Hepatocyte (in vitro differentiated cells): Measurements from ENCODE around the gene ESR1. TPM values are rescaled to one million over a fixed set of nuclear protein-coding genes. Genes with fewer than 3 reads are reported as not detected.

ENCODE experiments used
- DNase-seq: peaks from one replicate; pipeline ENCODE4 v3.0.0-alpha.2; 2016; ENCODE audit warnings: low spot score
- H2AFZ ChIP-seq: fragments of 200-600 bp; sonication (generic); 2 replicates; pipeline ENCODE4 v1.6.0; 2016; ENCODE audit warnings: antibody characterized with exemption, mild to moderate bottlenecking
- H3K27ac ChIP-seq: fragments of 200-600 bp; sonication (generic); 2 replicates; pipeline ENCODE4 v1.5.1; 2016; ENCODE audit warnings: mild to moderate bottlenecking
- H3K27me3 ChIP-seq: fragments of 200-600 bp; sonication (generic); 2 replicates; pipeline ENCODE4 v1.6.1; 2016
- H3K36me3 ChIP-seq: fragments of 200-600 bp; sonication (generic); replicated peaks from 2 replicates; pipeline ENCODE4 v1.5.1; 2016; ENCODE audit warnings: low read depth; ENCODE audit not compliant: insufficient read depth
- H3K4me1 ChIP-seq: fragments of 200-600 bp; sonication (generic); 2 replicates; pipeline ENCODE4 v1.5.1; 2016; ENCODE audit warnings: mild to moderate bottlenecking, moderate library complexity; ENCODE audit not compliant: insufficient read depth
- H3K4me2 ChIP-seq: fragments of 200-600 bp; sonication (generic); 2 replicates; pipeline ENCODE4 v1.6.0; 2016
- H3K4me3 ChIP-seq: fragments of 200-600 bp; sonication (generic); 2 replicates; pipeline ENCODE4 v1.5.1; 2016; ENCODE audit warnings: mild to moderate bottlenecking
- H3K79me2 ChIP-seq: fragments of 200-600 bp; sonication (generic); 2 replicates; pipeline ENCODE4 v1.6.0; 2017; ENCODE audit warnings: mild to moderate bottlenecking
- H3K9me2 ChIP-seq: fragments of 200-600 bp; sonication (generic); replicated peaks from 2 replicates; pipeline ENCODE4 v1.6.0; 2017; ENCODE audit warnings: mild to moderate bottlenecking; ENCODE audit not compliant: insufficient read depth
- H3K9me3 ChIP-seq: fragments of 200-600 bp; sonication (generic); 2 replicates; pipeline ENCODE4 v1.5.1; 2016; ENCODE audit warnings: low read depth, mild to moderate bottlenecking
- H4K20me1 ChIP-seq: fragments of 200-600 bp; sonication (generic); 2 replicates; pipeline ENCODE4 v1.6.0; 2016; ENCODE audit warnings: mild to moderate bottlenecking; ENCODE audit not compliant: insufficient read depth, poor library complexity, severe bottlenecking
- CTCF ChIP-seq: fragments of 200-600 bp; sonication (generic); IDR thresholded peaks from 2 replicates; pipeline ENCODE4 v1.5.1; 2016; ENCODE audit warnings: antibody characterized with exemption, mild to moderate bottlenecking; ENCODE audit not compliant: poor library complexity
- EZH2 ChIP-seq: fragments of 200-600 bp; sonication (generic); IDR thresholded peaks from 2 replicates; pipeline ENCODE4 v1.6.1; 2016; ENCODE audit warnings: antibody characterized with exemption, mild to moderate bottlenecking, borderline replicate concordance
- EZH2phosphoT487 ChIP-seq: fragments of 200-600 bp; sonication (generic); IDR thresholded peaks from one replicate; pipeline ENCODE4 v1.6.1; 2018; ENCODE audit warnings: antibody characterized with exemption, mild to moderate bottlenecking, low read depth, moderate library complexity; ENCODE audit not compliant: unreplicated experiment, severe bottlenecking
- WGBS: methylation state at CpG from one replicate; pipeline ENCODE4 v1.1.6; 2016; ENCODE audit warnings: low lambda C conversion rate; ENCODE audit errors: missing lambda C conversion rate; 5-methylcytosine and 5-hydroxymethylcytosine counted together
- polyA plus RNA-seq: library from polyadenylated mRNA; unstranded; fragments of >200 nt; fragmentation: Nextera tagmentation; extraction: Ambion mirVana; gene quantifications from 2 replicates; pipeline ENCODE4 v1.2.1, GENCODE V29; 2016
- total RNA-seq: library from RNA; depleted of rRNA; stranded (reverse); fragments of >200 nt; gene quantifications from 2 replicates; pipeline ENCODE4 v1.2.3, GENCODE V29; 2014

The ESR1 gene
- total and polyA plus RNA-seq, 2 experiments from 2014 or later = 0.07 TPM; not detected in 1

GRCh38 chr6:151814614-151815013 is 7.1 kb downstream of the ESR1 start:
- 30% methylated on average over 1 of the region's 1 CpG for WGBS
- TF ChIP-seq CTCF = no peak
- no peak for TF ChIP-seq EZH2
- TF ChIP-seq EZH2phosphoT487 = no peak
- peaks cover 63% of the 10 kb centered on the region for H3K27me3 ChIP-seq

DNA sequence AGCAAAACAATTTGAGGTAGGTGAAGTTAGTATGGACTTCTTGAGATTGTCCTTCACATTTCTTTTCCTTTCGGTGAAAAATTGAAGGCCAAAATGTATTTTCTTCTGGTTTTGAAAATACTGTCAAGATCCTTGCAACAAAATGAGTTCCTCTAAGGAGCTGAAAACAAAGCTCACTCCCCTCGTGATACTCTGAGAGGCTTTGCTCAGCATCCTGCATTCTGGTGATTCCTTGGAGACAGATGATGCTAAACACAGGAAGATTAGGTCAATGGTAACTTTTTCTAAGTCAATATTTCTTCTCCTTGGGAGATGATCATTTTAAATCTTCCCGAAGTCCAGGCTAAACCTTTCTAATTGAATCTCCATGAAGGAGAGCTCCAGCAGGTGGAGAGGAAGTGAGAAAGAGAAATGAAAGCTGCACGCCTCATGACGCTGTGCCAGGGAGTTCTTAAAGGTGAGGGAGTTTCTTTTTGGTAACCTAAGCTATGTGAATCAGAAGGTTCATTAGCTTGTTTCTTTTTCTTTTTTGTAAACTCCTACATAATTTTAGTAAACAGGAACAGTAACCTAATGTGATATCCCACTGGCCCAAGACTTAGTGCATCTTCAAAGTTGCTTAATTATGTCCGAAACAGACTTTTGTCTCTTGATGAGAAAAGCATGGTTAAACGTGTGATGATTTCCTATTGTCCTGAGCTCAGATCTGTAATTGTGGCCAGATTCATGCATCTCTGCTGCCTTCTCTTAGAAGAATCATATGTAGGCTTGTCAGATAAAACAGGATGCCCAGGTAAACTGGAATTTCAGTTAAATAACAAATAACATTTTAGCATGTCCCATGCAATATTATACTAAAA is 15.0 kb downstream of the ESR1 start:
- Histone ChIP-seq H2AFZ (no peak overlapping the region), H3K9me3 (no peaks in the 10 kb centered on the region), H3K4me3 (no peak overlapping the region), H3K4me1 (no peaks in the 10 kb centered on the region), H3K9me2 (no peaks in the 10 kb centered on the region), H3K4me2 (no peak overlapping the region), H4K20me1 (no peaks in the 10 kb centered on the region), H3K36me3 (no peaks in the 10 kb centered on the region), H3K79me2 (no peaks in the 10 kb centered on the region), H3K27me3 (peaks cover 5% of the 10 kb centered on the region), H3K27ac (no peak overlapping the region)
- DNase-seq = no peak
- TF ChIP-seq EZH2 (no peak), CTCF (no peak), EZH2phosphoT487 (no peak)
- WGBS = 80% methylated on average over 7 of the region's 7 CpGs

More at GRCh38 chr6:151814614-151815013, 7.1 kb downstream of the ESR1 start:
- H3K27ac ChIP-seq = no peak overlapping the region
- H3K4me2 ChIP-seq = no peak overlapping the region
- no peak overlapping the region for H3K4me3 ChIP-seq
- no peaks in the 10 kb centered on the region for H3K4me1 ChIP-seq
- no peaks in the 10 kb centered on the region for H3K79me2 ChIP-seq
- no peak overlapping the region for H2AFZ ChIP-seq
- no peaks in the 10 kb centered on the region for H3K9me2 ChIP-seq
- no peaks in the 10 kb centered on the region for H3K9me3 ChIP-seq
- H4K20me1 ChIP-seq = no peaks in the 10 kb centered on the region
- DNase-seq = no peak
- no peaks in the 10 kb centered on the region for H3K36me3 ChIP-seq

- no peaks in the 10 kb centered on the region for H3K79me2 ChIP-seq
- no peak overlapping the region for H3K4me2 ChIP-seq
- no peaks in the 10 kb centered on the region for H3K27me3 ChIP-seq
- no peak overlapping the region for H3K27ac ChIP-seq
- no peaks in the 10 kb centered on the region for H4K20me1 ChIP-seq
- 76% methylated on average over 4 of the region's 4 CpGs for WGBS
- H3K4me1 ChIP-seq = no peaks in the 10 kb centered on the region
- H2AFZ ChIP-seq = no peak overlapping the region
- H3K9me3 ChIP-seq = no peaks in the 10 kb centered on the region
- no peak for TF ChIP-seq EZH2
- TF ChIP-seq EZH2phosphoT487 = no peak
- TF ChIP-seq CTCF = no peak
- H3K9me2 ChIP-seq = no peaks in the 10 kb centered on the region
- no peak overlapping the region for H3K4me3 ChIP-seq
- DNase-seq = no peak
- H3K36me3 ChIP-seq = no peaks in the 10 kb centered on the region
Observed at GRCh38 chr6:151826517-151827142, 19.1 kb downstream of the ESR1 start.
